HepG2 (cell line): ENCODE measurements around the gene P3H2. TPM values are rescaled to one million over a fixed set of nuclear protein-coding genes. Genes with fewer than 3 reads are reported as not detected.

Experiments used
- polyA plus RNA-seq, 8 experiments: library from polyadenylated mRNA; depleted of rRNA in 3 of 8; stranded (reverse) in 7 of 8; unstranded in 1 of 8; fragments of >200 nt; fragmentation: Illumina TruSeq in 4 of 8; extraction: Trizol in 4 of 8; gene quantifications; 2 replicates each; pipeline versions ENCODE4 v1.2.1 to v1.2.3, GENCODE V29; 2011 to 2016; ENCODE audit warnings: low read depth in 4 of 8, missing spikeins in 1 of 8, mixed read lengths in 1 of 8; ENCODE audit not compliant: insufficient read depth in 1 of 8
- total RNA-seq, 5 experiments: library from RNA; depleted of rRNA; stranded (reverse); fragments of >200 nt; fragmentation: Illumina TruSeq; extraction: Trizol; gene quantifications; 2 replicates each; pipeline ENCODE4 v1.2.3, GENCODE V29; 2016; ENCODE audit warnings: low read depth in 1 of 5
- TF ChIP-seq, protein P1 (sequence below), 2 experiments: fragments of 450-650 bp in 1 of 2; sonication (generic) in 1 of 2; formaldehyde crosslinking in 1 of 2; IDR thresholded peaks; 2 replicates each; pipeline versions ENCODE4 v1.6.1 to v1.8.0; 2016 to 2022; ENCODE audit warnings: antibody characterized with exemption in 1 of 2, mild to moderate bottlenecking in 1 of 2, missing genetic modification reagents in 1 of 2
- TF ChIP-seq, protein P2 (sequence below): sonication (generic); formaldehyde crosslinking; IDR thresholded peaks from 2 replicates; pipeline ENCODE4 v1.5.0; 2020; ENCODE audit warnings: missing genetic modification reagents

P3H2 gene
- total and polyA plus RNA-seq, 2 of the 13 experiments (the other 11 are each of a cell fraction or from before 2014, with no cell fraction given): not detected

DNA sequence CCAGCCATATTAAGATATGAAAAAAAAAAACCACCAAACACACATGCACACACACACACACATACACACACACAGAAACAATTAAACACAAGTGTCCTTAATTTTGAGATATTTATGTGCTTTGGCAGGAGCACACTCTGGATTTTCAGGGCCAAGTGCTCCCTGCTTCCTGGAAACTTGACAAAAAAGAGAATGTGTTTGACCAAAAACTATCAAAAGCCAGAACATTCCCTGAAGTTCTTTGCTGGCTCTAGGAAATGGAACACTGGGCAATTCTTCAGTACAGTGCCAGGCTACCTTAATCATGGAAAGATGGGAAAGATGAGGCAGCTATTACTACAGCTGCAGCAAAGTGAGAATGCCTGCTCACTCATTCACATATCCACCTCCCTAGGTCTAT lies 44.6 kb downstream of the P3H2 start (continued):
- TF ChIP-seq, protein P1, sequence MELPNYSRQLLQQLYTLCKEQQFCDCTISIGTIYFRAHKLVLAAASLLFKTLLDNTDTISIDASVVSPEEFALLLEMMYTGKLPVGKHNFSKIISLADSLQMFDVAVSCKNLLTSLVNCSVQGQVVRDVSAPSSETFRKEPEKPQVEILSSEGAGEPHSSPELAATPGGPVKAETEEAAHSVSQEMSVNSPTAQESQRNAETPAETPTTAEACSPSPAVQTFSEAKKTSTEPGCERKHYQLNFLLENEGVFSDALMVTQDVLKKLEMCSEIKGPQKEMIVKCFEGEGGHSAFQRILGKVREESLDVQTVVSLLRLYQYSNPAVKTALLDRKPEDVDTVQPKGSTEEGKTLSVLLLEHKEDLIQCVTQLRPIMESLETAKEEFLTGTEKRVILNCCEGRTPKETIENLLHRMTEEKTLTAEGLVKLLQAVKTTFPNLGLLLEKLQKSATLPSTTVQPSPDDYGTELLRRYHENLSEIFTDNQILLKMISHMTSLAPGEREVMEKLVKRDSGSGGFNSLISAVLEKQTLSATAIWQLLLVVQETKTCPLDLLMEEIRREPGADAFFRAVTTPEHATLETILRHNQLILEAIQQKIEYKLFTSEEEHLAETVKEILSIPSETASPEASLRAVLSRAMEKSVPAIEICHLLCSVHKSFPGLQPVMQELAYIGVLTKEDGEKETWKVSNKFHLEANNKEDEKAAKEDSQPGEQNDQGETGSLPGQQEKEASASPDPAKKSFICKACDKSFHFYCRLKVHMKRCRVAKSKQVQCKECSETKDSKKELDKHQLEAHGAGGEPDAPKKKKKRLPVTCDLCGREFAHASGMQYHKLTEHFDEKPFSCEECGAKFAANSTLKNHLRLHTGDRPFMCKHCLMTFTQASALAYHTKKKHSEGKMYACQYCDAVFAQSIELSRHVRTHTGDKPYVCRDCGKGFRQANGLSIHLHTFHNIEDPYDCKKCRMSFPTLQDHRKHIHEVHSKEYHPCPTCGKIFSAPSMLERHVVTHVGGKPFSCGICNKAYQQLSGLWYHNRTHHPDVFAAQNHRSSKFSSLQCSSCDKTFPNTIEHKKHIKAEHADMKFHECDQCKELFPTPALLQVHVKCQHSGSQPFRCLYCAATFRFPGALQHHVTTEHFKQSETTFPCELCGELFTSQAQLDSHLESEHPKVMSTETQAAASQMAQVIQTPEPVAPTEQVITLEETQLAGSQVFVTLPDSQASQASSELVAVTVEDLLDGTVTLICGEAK (IDR thresholded peaks at IDR 0.05): no peak
- TF ChIP-seq, protein P1 (CRISPR knock-in tag; IDR thresholded peaks at IDR 0.05): no peak
- TF ChIP-seq, protein P2, sequence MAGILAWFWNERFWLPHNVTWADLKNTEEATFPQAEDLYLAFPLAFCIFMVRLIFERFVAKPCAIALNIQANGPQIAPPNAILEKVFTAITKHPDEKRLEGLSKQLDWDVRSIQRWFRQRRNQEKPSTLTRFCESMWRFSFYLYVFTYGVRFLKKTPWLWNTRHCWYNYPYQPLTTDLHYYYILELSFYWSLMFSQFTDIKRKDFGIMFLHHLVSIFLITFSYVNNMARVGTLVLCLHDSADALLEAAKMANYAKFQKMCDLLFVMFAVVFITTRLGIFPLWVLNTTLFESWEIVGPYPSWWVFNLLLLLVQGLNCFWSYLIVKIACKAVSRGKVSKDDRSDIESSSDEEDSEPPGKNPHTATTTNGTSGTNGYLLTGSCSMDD: no peak
- TF ChIP-seq, all 625 proteins: peak for 0
